Pancreas (tissue), 10 donors: ENCODE measurements around the gene RFLNA. TPM values are rescaled to one million over a fixed set of nuclear protein-coding genes. Genes with fewer than 3 reads are reported as not detected.
A peak's percentile ranks its signal among the peaks of the same experiment; 100 is the strongest.

Experiments used
- ATAC-seq, 4 donors: fragments of 200-7000 bp; cut with Tn5 transposase; one replicate each; pipeline versions ENCODE4 v1.8.0 to v1.9.1; 2020; ENCODE audit warnings: mild to moderate bottlenecking in 4 of 4, moderate library complexity in 4 of 4
- DNase-seq, 6 donors: peaks; one replicate each; pipeline ENCODE4 v3.0.0-alpha.2; 2020
- FAIRE-seq: peaks from 2 replicates; lab custom pipeline; 2012; peaks lifted over from hg19 to GRCh38; lab: Jason Lieb, UNC
- H3K27ac ChIP-seq, 4 donors: fragments of 200-600 bp; sonication (generic); 1 replicate in 3 of 4; 2 replicates in 1 of 4; pipeline versions ENCODE4 v1.5.0 to v1.8.0; 2020
- H3K27me3 ChIP-seq, 4 donors: fragments of 200-600 bp; one replicate each; pipeline ENCODE4 v1.8.0; 2021
- H3K36me3 ChIP-seq, 3 donors: fragments of 200-600 bp; sonication (generic) in 1 of 3; one replicate each; pipeline versions ENCODE4 v1.5.0 to v1.8.0; 2020 to 2021
- H3K4me1 ChIP-seq, 3 donors: fragments of 200-600 bp; one replicate each; pipeline ENCODE4 v1.8.0; 2021
- H3K4me3 ChIP-seq, 4 donors: fragments of 200-600 bp; sonication (generic) in 2 of 4; one replicate each; pipeline versions ENCODE4 v1.5.0 to v1.8.0; 2020 to 2021
- H3K9me3 ChIP-seq, 4 donors: fragments of 200-600 bp; one replicate each; pipeline ENCODE4 v1.8.0; 2021
- CTCF ChIP-seq, 4 donors: fragments of 200-600 bp; sonication (generic) in 3 of 4; IDR thresholded peaks; one replicate each; pipeline versions ENCODE4 v1.5.0 to v1.8.0; 2021; ENCODE audit warnings: antibody characterized with exemption in 4 of 4
- WGBS, 2 donors: extraction: QIAGEN DNeasy Blood & Tissue Kit; methylation state at CpG; one replicate each; pipeline ENCODE4 v1.1.7; 2013; 5-methylcytosine and 5-hydroxymethylcytosine counted together
- intact Hi-C, 3 donors: fragments of 100-400 bp; cut with DNase I; formaldehyde crosslinking; loops; one replicate each; pipeline versions ENCODE4 v1.11.1 to v1.14.2; 2022
- polyA plus RNA-seq, 2 donors: library from polyadenylated mRNA; stranded (reverse); fragments of 200-250 nt; gene quantifications; one replicate each; pipeline ENCODE4 v1.2.3, GENCODE V29; 2013
- total RNA-seq, 6 donors: library from RNA; stranded (reverse); fragmentation: NEBNext Ultra II Directional in 4 of 6; extraction: Animal tissue kit (Norgen Biotek cat#: 25700) in 4 of 6; gene quantifications; one replicate each; pipeline versions ENCODE4 v1.2.1 to v1.2.4, GENCODE V29; 2021 to 2023
- donor health status: healthy with polysubstance abuse.
- donor health status: DM: no; HTN: no; CAD: no; lungs with moderate emphysema.
- donor health status: DM: no; HTN: no; CAD: no.
- donor health status: control.
- donor health status: control.
- donor health status: Bipolar disorder and iron deficiency.
- donor health status: DM: yes; HTN: yes; CAD: no.
- donor health status: DM: no; HTN: no; CAD: no.
- donor health status: DM: no; HTN: no; CAD: no.
- donor health status: DM: yes; HTN: yes; CAD: no.

Gene RFLNA
- total and polyA plus RNA-seq, 8 donors, result 0.09 to 1.3 (median 0.45) TPM

- Histone ChIP-seq H3K4me1 (peaks cover 0 to 7% (median 0%) of the 10 kb centered on the region in 3 donors), H3K27me3 (no peaks in the 10 kb centered on the region), H3K36me3 (peaks cover 23 to 87% (median 65%) of the 10 kb centered on the region in 3 donors), H3K4me3 (no peak overlapping the region), H3K9me3 (no peaks in the 10 kb centered on the region), H3K27ac (no peak overlapping the region)
- no peak for TF ChIP-seq CTCF (IDR thresholded peaks at IDR 0.05)
- FAIRE-seq (no peak), ATAC-seq (no peak), DNase-seq (peak in 1 of 6 donors; percentile 55)
- 91 to 92% methylated on average over 32 of the region's 32 CpGs for WGBS, 2 donors
- intact Hi-C loops, result loop anchor here in 2 of 3 donors (10.0 kb wide), 1 partner anchor 416 kb away; no protein-coding TSS in a partner anchor
Measured at GRCh38 chr12:124348659-124349380, 53.9 kb downstream of the RFLNA start.

GRCh38 chr12:124350491-124350890, 55.6 kb downstream of the RFLNA start:
- peaks cover 23 to 84% (median 64%) of the 10 kb centered on the region in 3 donors for H3K36me3 ChIP-seq
- H3K4me3 ChIP-seq, result no peak overlapping the region
- H3K27me3 ChIP-seq, result no peaks in the 10 kb centered on the region
- no peaks in the 10 kb centered on the region for H3K9me3 ChIP-seq
- H3K27ac ChIP-seq, result no peak overlapping the region
- 95 to 96% methylated on average over 18 of the region's 18 CpGs for WGBS, 2 donors
- TF ChIP-seq CTCF (IDR thresholded peaks at IDR 0.05), result no peak
- ATAC-seq (no peak), FAIRE-seq (no peak), DNase-seq (peak in 1 of 6 donors; percentile 52)
- intact Hi-C loops, result no loop called here
- H3K4me1 ChIP-seq, result peaks cover 0 to 7% (median 0%) of the 10 kb centered on the region in 3 donors

GRCh38 chr12:124351422-124351821, 56.5 kb downstream of the RFLNA start:
- FAIRE-seq, result no peak
- TF ChIP-seq CTCF (IDR thresholded peaks at IDR 0.05), result no peak
- Histone ChIP-seq H3K4me1 (peaks cover 0 to 7% (median 0%) of the 10 kb centered on the region in 3 donors), H3K27me3 (no peaks in the 10 kb centered on the region), H3K36me3 (peaks cover 20 to 83% (median 59%) of the 10 kb centered on the region in 3 donors), H3K4me3 (no peak overlapping the region), H3K9me3 (no peaks in the 10 kb centered on the region), H3K27ac (no peak overlapping the region)
- intact Hi-C loops, result no loop called here
- 89 to 94% methylated on average over 7 of the region's 7 CpGs for WGBS, 2 donors
- no peak for DNase-seq
- ATAC-seq, result no peak

- H3K27me3 ChIP-seq, result no peaks in the 10 kb centered on the region
- peaks cover 17 to 76% (median 60%) of the 10 kb centered on the region in 3 donors for H3K36me3 ChIP-seq
- no peak for FAIRE-seq
- H3K4me1 ChIP-seq, result peaks cover 0 to 7% (median 0%) of the 10 kb centered on the region in 3 donors
- no peak overlapping the region for H3K27ac ChIP-seq
- H3K4me3 ChIP-seq, result no peak overlapping the region
- no peak for TF ChIP-seq CTCF (IDR thresholded peaks at IDR 0.05)
- no peak for DNase-seq
- intact Hi-C loops, result no loop called here
- H3K9me3 ChIP-seq, result no peaks in the 10 kb centered on the region
- no peak for ATAC-seq
Measured at GRCh38 chr12:124352257-124352656, 57.4 kb downstream of the RFLNA start.

GRCh38 chr12:124352839-124353238, 57.9 kb downstream of the RFLNA start:
- no peak for TF ChIP-seq CTCF (IDR thresholded peaks at IDR 0.05)
- FAIRE-seq (no peak), DNase-seq (peak in 2 of 6 donors; percentile 48 to 55), ATAC-seq (peak; percentile 25 to 60 (median 48))
- no peak overlapping the region for H3K4me3 ChIP-seq
- intact Hi-C loops, result no loop called here
- H3K36me3 ChIP-seq, result peaks cover 14 to 74% (median 59%) of the 10 kb centered on the region in 3 donors
- peaks cover 0 to 7% (median 0%) of the 10 kb centered on the region in 3 donors for H3K4me1 ChIP-seq
- H3K9me3 ChIP-seq, result no peaks in the 10 kb centered on the region
- H3K27me3 ChIP-seq, result no peaks in the 10 kb centered on the region
- H3K27ac ChIP-seq, result no peak overlapping the region
- 11 to 12% methylated on average over 9 of the region's 9 CpGs for WGBS, 2 donors
